ENCODE results near the gene GALNT6. TPM values are rescaled to one million over a fixed set of nuclear protein-coding genes. Genes with fewer than 3 reads are reported as not detected.

The GALNT6 gene
- total and polyA plus RNA-seq, 9 of the 15 experiments (the other 6 are each of a cell fraction or from before 2014, with no cell fraction given), result 1.5 to 8.6 (median 5.1) TPM

DNA sequence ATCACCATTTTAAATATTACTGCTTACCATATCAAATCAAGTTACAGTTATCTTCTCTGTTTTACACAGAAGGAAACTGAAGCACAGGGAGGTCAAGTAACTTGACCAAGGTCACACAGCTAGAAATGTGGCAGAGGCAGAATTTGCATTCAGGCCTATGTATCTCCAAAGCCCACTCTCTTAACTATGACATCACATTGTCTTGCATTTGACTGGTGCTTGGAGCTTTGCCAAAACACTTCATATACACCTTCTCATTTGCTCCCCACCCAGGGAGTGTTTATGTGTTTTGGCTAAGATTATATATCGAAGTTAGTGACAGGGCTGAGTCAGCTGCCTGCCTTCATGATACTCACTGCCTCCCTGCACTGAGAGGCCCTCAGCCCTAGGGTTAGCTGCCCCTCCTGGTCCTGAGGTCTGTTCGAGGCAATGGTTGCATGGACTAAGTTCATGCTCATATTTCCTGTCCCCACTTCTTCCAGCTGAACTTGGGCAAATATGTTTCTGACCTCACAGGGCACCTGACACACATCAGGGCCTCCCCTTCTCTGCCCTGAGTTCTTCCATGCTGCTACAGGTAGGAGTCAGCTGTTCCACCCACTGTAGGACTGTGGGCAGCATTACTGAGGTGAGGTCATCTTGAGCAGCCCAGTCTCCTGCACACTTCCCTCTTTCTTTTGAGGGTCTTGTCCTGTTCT lies 1.8 kb downstream of the GALNT6 start (continued):
- TF ChIP-seq HDAC1 (IDR thresholded peaks at IDR 0.05), result peak; percentile 34 to 59; a peak in 2 of 4 replicates
- TF ChIP-seq, protein P1, sequence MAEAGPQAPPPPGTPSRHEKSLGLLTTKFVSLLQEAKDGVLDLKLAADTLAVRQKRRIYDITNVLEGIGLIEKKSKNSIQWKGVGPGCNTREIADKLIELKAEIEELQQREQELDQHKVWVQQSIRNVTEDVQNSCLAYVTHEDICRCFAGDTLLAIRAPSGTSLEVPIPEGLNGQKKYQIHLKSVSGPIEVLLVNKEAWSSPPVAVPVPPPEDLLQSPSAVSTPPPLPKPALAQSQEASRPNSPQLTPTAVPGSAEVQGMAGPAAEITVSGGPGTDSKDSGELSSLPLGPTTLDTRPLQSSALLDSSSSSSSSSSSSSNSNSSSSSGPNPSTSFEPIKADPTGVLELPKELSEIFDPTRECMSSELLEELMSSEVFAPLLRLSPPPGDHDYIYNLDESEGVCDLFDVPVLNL (CRISPR knock-in tag; IDR thresholded peaks at IDR 0.05; ENCODE audit: low read depth), result 0 out of 2 replicates have a peak, but pooled peaks have one; percentile 37
- peak; percentile 98 for TF ChIP-seq NFIC (IDR thresholded peaks at IDR 0.05)
- peak; percentile 46 for TF ChIP-seq CHD4 (IDR thresholded peaks at IDR 0.05; ENCODE audit: insufficient read depth, insufficient replicate concordance, low read depth, low read length, poor library complexity, severe bottlenecking)
- peak; percentile 38 for TF ChIP-seq TBP (optimal IDR thresholded peaks at IDR 0.05; ENCODE audit: low read depth, low read length)

DNA sequence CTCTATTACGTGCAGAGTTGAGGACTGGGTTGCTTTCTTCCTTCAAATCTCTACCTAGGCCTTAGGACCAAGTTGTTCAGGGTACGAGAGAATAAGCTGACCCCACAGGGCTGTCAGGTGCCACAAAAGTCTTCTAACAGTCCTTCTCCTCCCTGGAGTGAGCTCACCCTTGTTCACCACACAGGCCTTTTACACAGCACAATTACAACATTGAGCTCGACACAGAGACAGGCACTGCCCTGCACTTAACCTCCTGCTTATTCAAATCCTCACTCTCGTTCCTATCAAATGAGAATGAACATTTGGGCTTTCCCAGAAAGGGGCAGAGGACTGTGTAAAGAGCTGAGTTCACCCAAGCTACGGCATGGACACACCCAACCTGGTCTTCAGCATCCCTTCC lies 2.4 kb downstream of the GALNT6 start:
- H3K9me3 ChIP-seq (replicated peaks; ENCODE audit: control insufficient read depth, insufficient read depth, low read depth, low read length), result no peaks in the 10 kb centered on the region
- no peak for DNase-seq (ENCODE audit: extremely low read depth in 1 of 4, low spot score in 3 of 4)
- H3K79me2 ChIP-seq (ENCODE audit: control insufficient read depth, insufficient read depth, low read length), result no peaks in the 10 kb centered on the region
- no peak for ATAC-seq
- WGBS (ENCODE audit: insufficient coverage, low coverage, missing lambda C conversion rate), result 67% methylated on average over 5 of the region's 5 CpGs
- no peaks in the 10 kb centered on the region for H3K27me3 ChIP-seq (ENCODE audit: control insufficient read depth in 2 of 2, insufficient read depth in 2 of 2, low read length in 2 of 2)
- no peaks in the 10 kb centered on the region for H3K36me3 ChIP-seq (ENCODE audit: control insufficient read depth, insufficient read depth, low read length)
- no peak overlapping the region for H2AFZ ChIP-seq (ENCODE audit: low read depth, low read length)
- BruUV-seq (replicated peaks), result no TSS peak
- in situ Hi-C loops (cut with MboI), result no loop called here
- H3K4me2 ChIP-seq (ENCODE audit: insufficient read depth, low read length), result no peak overlapping the region; the same call in 1 of the 2 replicates
- peaks cover 35 to 38% of the 10 kb centered on the region in 2 experiments for H3K4me1 ChIP-seq (replicated peaks in 1 of 2; ENCODE audit: control insufficient read depth in 2 of 2, insufficient read depth in 2 of 2, low read length in 2 of 2)
- TF ChIP-seq DNMT1 (IDR thresholded peaks at IDR 0.05) (no peak), BMI1 (IDR thresholded peaks at IDR 0.05; ENCODE audit: low read length) (no peak), PTBP1 (IDR thresholded peaks at IDR 0.05; ENCODE audit: low read depth, low read length) (no peak), ZNF274 (IDR thresholded peaks at IDR 0.05; ENCODE audit: borderline replicate concordance, low read depth, low read length) (no peak), GABPB2 (CRISPR knock-in tag; conservative IDR thresholded peaks at IDR 0.05) (no peak)
- TF ChIP-seq, protein P2, sequence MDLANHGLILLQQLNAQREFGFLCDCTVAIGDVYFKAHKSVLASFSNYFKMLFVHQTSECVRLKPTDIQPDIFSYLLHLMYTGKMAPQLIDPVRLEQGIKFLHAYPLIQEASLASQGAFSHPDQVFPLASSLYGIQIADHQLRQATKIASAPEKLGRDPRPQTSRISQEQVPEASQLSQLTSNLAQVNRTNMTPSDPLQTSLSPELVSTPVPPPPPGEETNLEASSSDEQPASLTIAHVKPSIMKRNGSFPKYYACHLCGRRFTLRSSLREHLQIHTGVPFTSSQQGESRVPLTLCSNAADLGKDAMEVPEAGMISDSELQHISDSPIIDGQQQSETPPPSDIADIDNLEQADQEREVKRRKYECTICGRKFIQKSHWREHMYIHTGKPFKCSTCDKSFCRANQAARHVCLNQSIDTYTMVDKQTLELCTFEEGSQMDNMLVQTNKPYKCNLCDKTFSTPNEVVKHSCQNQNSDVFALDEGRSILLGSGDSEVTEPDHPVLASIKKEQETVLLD (IDR thresholded peaks at IDR 0.05), result no peak
- TF ChIP-seq, protein P3, sequence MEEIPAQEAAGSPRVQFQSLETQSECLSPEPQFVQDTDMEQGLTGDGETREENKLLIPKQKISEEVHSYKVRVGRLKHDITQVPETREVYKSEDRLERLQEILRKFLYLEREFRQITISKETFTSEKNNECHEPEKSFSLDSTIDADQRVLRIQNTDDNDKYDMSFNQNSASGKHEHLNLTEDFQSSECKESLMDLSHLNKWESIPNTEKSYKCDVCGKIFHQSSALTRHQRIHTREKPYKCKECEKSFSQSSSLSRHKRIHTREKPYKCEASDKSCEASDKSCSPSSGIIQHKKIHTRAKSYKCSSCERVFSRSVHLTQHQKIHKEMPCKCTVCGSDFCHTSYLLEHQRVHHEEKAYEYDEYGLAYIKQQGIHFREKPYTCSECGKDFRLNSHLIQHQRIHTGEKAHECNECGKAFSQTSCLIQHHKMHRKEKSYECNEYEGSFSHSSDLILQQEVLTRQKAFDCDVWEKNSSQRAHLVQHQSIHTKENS (CRISPR knock-in tag; IDR thresholded peaks at IDR 0.05), result no peak
- intact Hi-C loops (cut with micrococcal nuclease), result no loop called here
- no peaks in the 10 kb centered on the region for H4K20me1 ChIP-seq (replicated peaks; ENCODE audit: control insufficient read depth, insufficient read depth, low read length)
- H3K9me1 ChIP-seq (ENCODE audit: control insufficient read depth, insufficient read depth, low read length), result no peaks in the 10 kb centered on the region
- ChIA-PET POLR2A (interaction anchor here (0.7 to 1.5 kb wide), 2 partner anchors 9 to 25 kb away, joined by 4 to 7 read pairs; no protein-coding TSS in a partner anchor), CTCF (ENCODE audit: low intra/inter-chr PET ratio) (no interaction called here)
- H3K4me3 ChIP-seq, result no peak overlapping the region
- no peak overlapping the region for H3K27ac ChIP-seq (ENCODE audit: extremely low read depth, low read depth, low read length)
- FAIRE-seq, result no peak
- no peak overlapping the region for H3K9ac ChIP-seq (ENCODE audit: insufficient read depth in 1 of 2, low read depth in 2 of 2, low read length in 2 of 2)
